Suppressor macrophage (primary cell): ENCODE measurements around the gene NDUFB10.

Experiments
- DNase-seq, 4 experiments: peaks; one replicate each; pipeline ENCODE4 v3.0.0-alpha.2; 2020 to 2022

NDUFB10 gene

GRCh38 chr16:2003231-2003826 is 44.0 kb downstream of the NDUFB10 start:
- DNase-seq = no peak

- peak; percentile 95 to 98 (median 96) for DNase-seq
These were observed 44.7 kb downstream of the NDUFB10 start for GRCh38 chr16:2003827-2004641.

GRCh38 chr16:2004795-2005517 is 45.6 kb downstream of the NDUFB10 start:
- peak in 3 of 4 experiments; percentile 47 to 71 (median 58) for DNase-seq

GRCh38 chr16:2005646-2006045 is 46.3 kb downstream of the NDUFB10 start:
- peak; percentile 57 to 83 (median 73) for DNase-seq

- DNase-seq = no peak
These were observed 47.0 kb downstream of the NDUFB10 start for GRCh38 chr16:2006317-2006716.

- DNase-seq = no peak
These were observed 47.9 kb downstream of the NDUFB10 start for GRCh38 chr16:2007081-2007836.

- peak in 2 of 4 experiments; percentile 26 to 37 for DNase-seq
These were observed 48.7 kb downstream of the NDUFB10 start for GRCh38 chr16:2008009-2008526.

- peak in 3 of 4 experiments; percentile 46 to 64 (median 49) for DNase-seq
These were observed 49.4 kb downstream of the NDUFB10 start for GRCh38 chr16:2008631-2009163.

- peak in 1 of 4 experiments; percentile 45 for DNase-seq
These were observed 49.9 kb downstream of the NDUFB10 start for GRCh38 chr16:2009164-2009711.

- DNase-seq = peak; percentile 93 to 97 (median 95)
These were observed 50.6 kb downstream of the NDUFB10 start, which contains the start of gene ZNF598 for GRCh38 chr16:2009791-2010510. TSS of gene ZNF598 (minus strand) at chr16:2009821.
